ENCODE results near the gene SMU1.

DNA sequence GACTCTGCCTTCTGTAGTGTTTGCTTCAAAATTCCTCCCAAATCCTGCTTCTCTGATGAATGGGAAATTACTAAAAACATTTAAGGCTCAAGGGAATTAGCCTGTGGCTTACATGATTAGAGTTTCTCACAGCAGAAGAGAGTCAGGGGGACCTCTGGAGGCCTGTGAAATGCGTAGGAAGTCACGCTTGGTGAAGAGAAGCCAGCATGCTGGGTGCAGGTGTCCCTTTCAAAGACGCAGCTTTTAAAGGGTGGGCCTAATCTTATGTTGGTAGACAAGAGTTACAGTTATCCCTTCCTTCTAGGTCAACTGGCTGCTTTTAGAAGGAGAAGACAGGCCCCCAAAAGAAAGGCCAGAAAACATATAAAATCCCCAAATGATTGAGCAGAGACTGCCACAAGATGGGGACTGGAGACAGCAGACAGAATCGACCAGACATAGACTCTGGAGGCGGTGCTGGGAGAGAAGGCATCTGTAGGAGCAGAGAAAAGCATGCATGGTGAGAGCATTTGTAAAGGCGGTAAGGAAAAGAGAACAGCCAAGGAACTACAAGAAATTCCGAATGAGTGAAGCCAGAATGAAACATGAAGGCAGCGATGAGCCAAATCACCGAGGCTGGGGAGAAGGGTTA, 48.4 kb upstream of the SMU1 start:
- TF ChIP-seq, protein P1, sequence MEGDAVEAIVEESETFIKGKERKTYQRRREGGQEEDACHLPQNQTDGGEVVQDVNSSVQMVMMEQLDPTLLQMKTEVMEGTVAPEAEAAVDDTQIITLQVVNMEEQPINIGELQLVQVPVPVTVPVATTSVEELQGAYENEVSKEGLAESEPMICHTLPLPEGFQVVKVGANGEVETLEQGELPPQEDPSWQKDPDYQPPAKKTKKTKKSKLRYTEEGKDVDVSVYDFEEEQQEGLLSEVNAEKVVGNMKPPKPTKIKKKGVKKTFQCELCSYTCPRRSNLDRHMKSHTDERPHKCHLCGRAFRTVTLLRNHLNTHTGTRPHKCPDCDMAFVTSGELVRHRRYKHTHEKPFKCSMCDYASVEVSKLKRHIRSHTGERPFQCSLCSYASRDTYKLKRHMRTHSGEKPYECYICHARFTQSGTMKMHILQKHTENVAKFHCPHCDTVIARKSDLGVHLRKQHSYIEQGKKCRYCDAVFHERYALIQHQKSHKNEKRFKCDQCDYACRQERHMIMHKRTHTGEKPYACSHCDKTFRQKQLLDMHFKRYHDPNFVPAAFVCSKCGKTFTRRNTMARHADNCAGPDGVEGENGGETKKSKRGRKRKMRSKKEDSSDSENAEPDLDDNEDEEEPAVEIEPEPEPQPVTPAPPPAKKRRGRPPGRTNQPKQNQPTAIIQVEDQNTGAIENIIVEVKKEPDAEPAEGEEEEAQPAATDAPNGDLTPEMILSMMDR (IDR thresholded peaks at IDR 0.05; ENCODE audit: insufficient read depth, low read length, poor library complexity, severe bottlenecking), result no peak
- TF ChIP-seq EZH2phosphoT487 (conservative IDR thresholded peaks at IDR 0.05; ENCODE audit: low read length), result no peak

Data from SU-DHL-6 (cell line).